Peyer's patch (tissue), 4 donors: ENCODE results near the gene IVD.

ENCODE experiments used
- CTCF ChIP-seq, 6 experiments: fragments of 450-650 bp in 4 of 6; fragments of 200-600 bp in 2 of 6; sonication (generic) in 1 of 6; IDR thresholded peaks; one replicate each; pipeline ENCODE4 v1.5.1; 2017 to 2019; ENCODE audit warnings: antibody characterized with exemption in 6 of 6, mild to moderate bottlenecking in 3 of 6, moderate library complexity in 1 of 6
- POLR2A ChIP-seq, 2 donors: fragments of 450-650 bp; IDR thresholded peaks; one replicate each; pipeline ENCODE4 v1.5.1; 2017; ENCODE audit warnings: antibody characterized with exemption in 2 of 2, mild to moderate bottlenecking in 2 of 2, moderate library complexity in 2 of 2

- no peak for TF ChIP-seq CTCF (IDR thresholded peaks at IDR 0.05)
- TF ChIP-seq POLR2A (IDR thresholded peaks at IDR 0.05) = no peak
These were observed 9.2 kb downstream of the IVD start for GRCh38 chr15:40414816-40415215.
